ENCODE data around the gene PSMB9. TPM values are rescaled to one million over a fixed set of nuclear protein-coding genes. Genes with fewer than 3 reads are reported as not detected.

Gene PSMB9
- total and polyA plus RNA-seq, 2 donors (not counting 1 experiment from before 2014, with no cell fraction given) = 181 to 242 TPM

GRCh38 chr6:32885698-32886286 lies 31.8 kb downstream of the PSMB9 start:
- H4K20me1 ChIP-seq (ENCODE audit: control insufficient read depth, insufficient read depth, low read length, poor library complexity, severe bottlenecking) = no peaks in the 10 kb centered on the region
- no peaks in the 10 kb centered on the region for H3K9me3 ChIP-seq (ENCODE audit: control extremely low read depth in 1 of 3, control insufficient read depth in 2 of 3, insufficient read depth in 1 of 3, low read length in 2 of 3)
- ChIA-PET POLR2A (interaction anchor here (0.7 to 2.8 kb wide), 4 partner anchors 54 to 86 kb away, joined by 5 to 14 read pairs (median 6); partner anchors contain the start of genes BRD2 and HLA-DMA), CTCF (interaction anchor here (0.6 to 14.6 kb wide), 33 partner anchors 9 to 472 kb away, joined by 3 to 305 read pairs (median 6); partner anchors contain the start of genes BRD2, HLA-DMA and HLA-DMB)
- no peak overlapping the region for H3K27ac ChIP-seq (ENCODE audit: low read length in 2 of 2)
- Mint-ChIP-seq H3K27me3 (no peaks in the 10 kb centered on the region), H3K4me1 (peaks cover 23% of the 10 kb centered on the region), H3K9me3 (ENCODE audit: insufficient read depth) (no peaks in the 10 kb centered on the region), H3K27ac (no peak overlapping the region), H3K4me3 (no peak overlapping the region)
- no peak overlapping the region for H2AFZ ChIP-seq (ENCODE audit: insufficient read depth, low read depth, low read length, poor library complexity, severe bottlenecking)
- peaks cover 7% of the 10 kb centered on the region for H3K79me2 ChIP-seq (ENCODE audit: control insufficient read depth, insufficient read depth, low read length)
- H3K4me1 ChIP-seq (ENCODE audit: control insufficient read depth in 2 of 2, insufficient read depth in 2 of 2, low read length in 2 of 2) = peaks cover 14 to 15% of the 10 kb centered on the region in 2 donors
- ATAC-seq (ENCODE audit: low read depth) (peak; percentile 65), DNase-seq (peak; percentile 87)
- no peaks in the 10 kb centered on the region for H3K27me3 ChIP-seq (replicated peaks in 1 of 4; ENCODE audit: control extremely low read depth in 1 of 4, control insufficient read depth in 3 of 4, insufficient read depth in 4 of 4, low read length in 3 of 4)
- H3K4me3 ChIP-seq (ENCODE audit: control extremely low read depth in 1 of 5, extremely low read depth in 1 of 5, insufficient read depth in 1 of 5, low read depth in 2 of 5, low read length in 4 of 5) = no peak overlapping the region
- WGBS (ENCODE audit: insufficient coverage) = no CpG with 5 or more reads among the region's 4 CpGs
- peak overlapping the region; percentile 24 for H3K4me2 ChIP-seq (replicated peaks; ENCODE audit: low read depth, low read length, poor library complexity, severe bottlenecking)
- no peaks in the 10 kb centered on the region for H3K36me3 ChIP-seq (replicated peaks in 1 of 2; ENCODE audit: control extremely low read depth in 1 of 2, control insufficient read depth in 1 of 2, extremely low read depth in 1 of 2, insufficient read depth in 2 of 2, low read length in 1 of 2)
- H3K9ac ChIP-seq (ENCODE audit: low read length) = no peak overlapping the region
- intact Hi-C loops (cut with micrococcal nuclease) = loop anchor here (1.0 to 2.0 kb wide), 5 partner anchors 9 to 99 kb away; partner anchors contain the start of gene HLA-DMA
- no peak for TF ChIP-seq EZH2 (IDR thresholded peaks at IDR 0.05; ENCODE audit: borderline replicate concordance, insufficient read depth, low read depth, low read length, poor library complexity, severe bottlenecking)
- TF ChIP-seq, protein P1, sequence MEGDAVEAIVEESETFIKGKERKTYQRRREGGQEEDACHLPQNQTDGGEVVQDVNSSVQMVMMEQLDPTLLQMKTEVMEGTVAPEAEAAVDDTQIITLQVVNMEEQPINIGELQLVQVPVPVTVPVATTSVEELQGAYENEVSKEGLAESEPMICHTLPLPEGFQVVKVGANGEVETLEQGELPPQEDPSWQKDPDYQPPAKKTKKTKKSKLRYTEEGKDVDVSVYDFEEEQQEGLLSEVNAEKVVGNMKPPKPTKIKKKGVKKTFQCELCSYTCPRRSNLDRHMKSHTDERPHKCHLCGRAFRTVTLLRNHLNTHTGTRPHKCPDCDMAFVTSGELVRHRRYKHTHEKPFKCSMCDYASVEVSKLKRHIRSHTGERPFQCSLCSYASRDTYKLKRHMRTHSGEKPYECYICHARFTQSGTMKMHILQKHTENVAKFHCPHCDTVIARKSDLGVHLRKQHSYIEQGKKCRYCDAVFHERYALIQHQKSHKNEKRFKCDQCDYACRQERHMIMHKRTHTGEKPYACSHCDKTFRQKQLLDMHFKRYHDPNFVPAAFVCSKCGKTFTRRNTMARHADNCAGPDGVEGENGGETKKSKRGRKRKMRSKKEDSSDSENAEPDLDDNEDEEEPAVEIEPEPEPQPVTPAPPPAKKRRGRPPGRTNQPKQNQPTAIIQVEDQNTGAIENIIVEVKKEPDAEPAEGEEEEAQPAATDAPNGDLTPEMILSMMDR (IDR thresholded peaks at IDR 0.05) = peak; percentile 78
